HG02763 (cell line): ENCODE data around the gene ANKDD1B.
A peak's percentile ranks its signal among the peaks of the same experiment; 100 is the strongest.
"Not testable (repeated sequence)": the region's sequence is repeated elsewhere in the genome, so short reads cannot be mapped to it uniquely, and the experiment has no call there.

Experiments
- ATAC-seq: cut with Tn5 transposase; IDR thresholded peaks from one replicate; pipeline ENCODE4 v1.9.1; 2021; ENCODE audit warnings: mild to moderate bottlenecking, moderate library complexity; ENCODE audit not compliant: unreplicated experiment

ANKDD1B gene

GRCh38 chr5:75695472-75696351, 84.5 kb downstream of the ANKDD1B start:
- not testable (repeated sequence) for ATAC-seq

DNA sequence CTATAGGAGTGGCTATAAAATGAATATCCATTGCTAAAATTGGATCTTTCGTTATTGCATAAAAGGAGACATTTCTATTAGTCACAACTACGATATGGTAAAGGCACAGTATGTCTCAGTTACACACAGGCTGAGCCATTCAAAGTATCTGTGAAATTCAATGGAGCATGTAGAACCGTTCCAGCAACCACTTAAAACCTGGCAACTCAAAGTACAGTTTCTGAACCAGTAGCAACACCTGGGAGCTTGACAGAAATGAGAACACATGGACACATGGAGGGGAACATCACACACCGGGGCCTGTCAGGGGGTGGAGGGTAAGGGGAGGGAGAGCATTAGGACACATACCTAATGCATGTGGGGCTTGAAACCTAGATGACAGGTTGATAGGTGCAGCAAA, 90.6 kb downstream of the ANKDD1B start:
- ATAC-seq, result no peak

DNA sequence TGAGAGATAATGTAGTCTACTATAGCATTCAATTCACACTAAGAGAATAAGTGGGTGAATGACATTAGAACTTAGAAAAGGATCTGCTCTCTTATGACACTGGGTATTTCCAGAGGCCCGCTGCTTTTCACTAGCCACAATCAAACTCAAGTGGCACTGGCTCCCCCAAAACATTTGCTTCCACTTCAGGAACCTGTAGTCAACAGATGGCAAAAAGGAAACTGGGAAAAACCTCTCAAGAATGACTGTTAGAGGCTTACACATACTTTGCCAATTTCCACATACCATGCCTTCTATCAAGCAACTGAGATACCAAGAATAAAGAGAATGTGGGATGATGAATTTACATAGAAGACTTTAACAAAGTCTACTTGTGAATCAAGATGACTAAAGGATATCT, 94.8 kb downstream of the ANKDD1B start:
- ATAC-seq, result no peak

DNA sequence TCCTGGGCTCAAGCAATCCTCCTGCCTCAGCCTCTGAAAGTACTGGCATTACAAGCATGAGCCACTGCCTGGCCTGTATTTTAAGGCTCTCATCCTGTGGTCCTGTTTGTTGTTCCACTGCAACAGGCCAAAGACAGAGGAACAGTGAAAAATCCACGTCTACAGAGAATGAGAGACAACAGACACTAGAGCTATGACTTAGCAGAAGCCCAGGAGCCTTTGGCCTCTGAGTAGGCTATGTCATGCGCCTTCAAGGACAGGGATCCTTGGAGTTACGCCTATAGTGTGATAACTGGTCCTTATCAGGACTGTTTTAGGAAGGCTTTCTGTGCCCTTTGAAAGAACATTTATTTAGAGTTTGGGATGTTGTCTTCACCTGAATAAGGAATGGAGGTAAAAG, 95.5 kb downstream of the ANKDD1B start:
- no peak for ATAC-seq

DNA sequence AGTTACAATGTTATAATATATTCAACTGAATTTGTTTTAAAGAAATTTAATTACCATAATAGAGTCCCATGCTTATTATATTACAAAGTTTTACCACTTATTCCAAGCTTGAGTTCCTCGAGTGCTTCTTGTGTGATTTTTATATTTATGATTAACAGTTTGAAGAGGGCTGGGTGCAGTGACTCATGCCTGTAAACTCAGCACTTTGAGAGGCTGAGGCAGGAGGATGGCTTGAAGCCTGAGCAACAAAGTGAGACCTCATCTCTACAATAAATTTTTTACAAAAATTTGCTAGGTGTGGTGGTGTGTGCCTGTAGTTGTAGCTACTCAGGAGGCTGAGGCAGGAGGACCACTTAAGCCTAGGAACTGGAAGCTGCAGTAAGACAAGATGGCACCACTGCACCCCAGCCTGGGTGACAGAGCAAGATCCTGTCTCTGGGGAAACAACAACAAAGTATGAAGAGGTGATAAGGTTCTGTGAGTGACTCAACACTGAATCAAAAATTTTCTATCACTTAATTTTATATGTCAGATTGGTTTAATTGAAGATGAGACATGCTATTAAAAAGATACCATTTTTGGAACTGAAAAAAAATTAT, 96.8 kb downstream of the ANKDD1B start:
- no peak for ATAC-seq

GRCh38 chr5:75710637-75711036, 99.4 kb downstream of the ANKDD1B start:
- no peak for ATAC-seq

- ATAC-seq, result no peak
Measured at GRCh38 chr5:75711151-75711550, 99.9 kb downstream of the ANKDD1B start.

DNA sequence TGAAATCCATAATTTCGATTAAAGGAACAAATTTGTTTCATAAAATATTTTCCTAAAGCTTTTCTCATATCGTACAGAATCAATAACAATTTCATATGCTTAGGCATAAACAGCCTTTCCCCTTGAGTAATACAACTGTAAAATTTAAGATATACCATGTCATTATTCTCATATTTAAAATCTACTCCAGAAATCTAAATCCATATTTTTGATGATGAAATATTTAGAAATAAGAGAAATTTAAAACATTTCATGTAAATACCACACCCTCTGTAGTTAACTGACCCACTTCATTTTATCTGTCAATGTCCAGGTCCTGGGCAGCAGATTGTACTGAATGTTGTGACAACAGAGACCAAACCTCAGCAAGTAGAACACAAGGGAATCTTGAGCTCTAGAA, 100.8 kb downstream of the ANKDD1B start:
- no peak for ATAC-seq

DNA sequence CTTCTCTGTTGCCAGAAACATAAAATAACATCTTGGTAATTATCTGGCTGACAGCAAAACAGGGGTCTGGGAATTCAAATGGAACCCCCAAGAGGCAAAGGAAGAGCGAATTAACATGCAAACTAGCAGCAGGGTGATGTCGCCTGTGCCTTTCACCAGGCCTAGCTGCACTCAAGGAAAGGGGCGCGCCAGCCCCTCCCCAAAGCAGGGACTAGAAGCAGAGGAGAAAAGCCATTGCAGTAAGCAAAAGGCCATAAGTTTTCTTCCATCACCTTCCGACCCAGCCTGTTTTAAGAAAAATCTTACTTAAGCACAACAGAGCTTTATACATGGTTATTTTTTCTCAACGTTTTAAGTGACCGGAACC, 105.4 kb downstream of the ANKDD1B start:
- peak; percentile 5 for ATAC-seq

- peak; percentile 96 for ATAC-seq
Measured at GRCh38 chr5:75717082-75717922, 106.0 kb downstream of the ANKDD1B start, which contains the start of gene POC5. Gene POC5 (minus strand): TSS chr5:75717437. CDS start chr5:75712937, 4,500 bp downstream.

DNA sequence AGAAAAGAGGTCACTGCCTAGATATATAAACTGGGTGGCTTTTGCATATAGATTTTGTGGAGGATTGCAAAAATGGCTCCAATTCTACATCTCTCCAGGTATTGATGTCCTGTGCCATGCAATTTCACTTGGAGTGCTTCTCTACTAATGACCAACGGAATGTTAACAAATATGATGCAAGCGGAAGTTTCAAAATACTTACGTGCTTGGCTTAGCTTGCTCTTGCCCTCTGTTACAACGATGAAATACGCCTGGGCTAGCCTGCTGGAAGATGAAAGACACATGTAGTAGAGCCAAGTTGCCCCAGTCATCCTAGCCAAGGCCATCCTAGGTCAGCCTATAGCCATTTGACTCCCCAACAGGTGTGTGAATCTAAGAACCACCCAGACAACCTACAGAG, 109.6 kb downstream of the ANKDD1B start:
- no peak for ATAC-seq
